ENCODE measurements around the gene RPL13. TPM values are rescaled to one million over a fixed set of nuclear protein-coding genes. Genes with fewer than 3 reads are reported as not detected.

Gene RPL13
- total and polyA plus RNA-seq, 9 of the 15 experiments (the other 6 are each of a cell fraction or from before 2014, with no cell fraction given): 227 to 6,042 (median 1,633) TPM

GRCh38 chr16:89567656-89568594 lies 7.4 kb downstream of the RPL13 start:
- POLR2A ChIA-PET: no interaction called here
- Histone ChIP-seq H3K9ac (ENCODE audit: insufficient read depth in 1 of 2, low read depth in 2 of 2, low read length in 2 of 2) (peak overlapping the region in 1 of 2 experiments; percentile 39; a peak in 1 of 4 replicates), H3K27ac (ENCODE audit: extremely low read depth, low read depth, low read length) (no peak overlapping the region), H3K4me3 (no peak overlapping the region), H3K79me2 (ENCODE audit: control insufficient read depth, insufficient read depth, low read length) (peaks cover 17% of the 10 kb centered on the region), H3K27me3 (ENCODE audit: control insufficient read depth in 2 of 2, insufficient read depth in 2 of 2, low read length in 2 of 2) (no peaks in the 10 kb centered on the region; a peak in 1 of 5 replicates), H3K4me2 (ENCODE audit: insufficient read depth, low read length) (no peak overlapping the region), H3K4me1 (replicated peaks in 1 of 2; ENCODE audit: control insufficient read depth in 2 of 2, insufficient read depth in 2 of 2, low read length in 2 of 2) (peaks cover 29 to 74% of the 10 kb centered on the region in 2 experiments), H3K9me3 (replicated peaks; ENCODE audit: control insufficient read depth, insufficient read depth, low read depth, low read length) (no peaks in the 10 kb centered on the region), H3K36me3 (ENCODE audit: control insufficient read depth, insufficient read depth, low read length) (peaks cover 20% of the 10 kb centered on the region), H4K20me1 (replicated peaks; ENCODE audit: control insufficient read depth, insufficient read depth, low read length) (peaks cover 41% of the 10 kb centered on the region), H3K9me1 (ENCODE audit: control insufficient read depth, insufficient read depth, low read length) (peaks cover 8% of the 10 kb centered on the region), H2AFZ (ENCODE audit: low read depth, low read length) (no peak overlapping the region)
- in situ Hi-C loops (cut with MboI) (no loop called here), intact Hi-C loops (cut with micrococcal nuclease) (loop anchor here (10.0 kb wide), 1 partner anchor 763 kb away; the partner anchor contains the start of gene CDT1)
- DNase-seq (ENCODE audit: extremely low read depth in 1 of 4, low spot score in 3 of 4) (no peak), FAIRE-seq (no peak), ATAC-seq (no peak)
- 61% methylated on average over 29 of the region's 30 CpGs for WGBS (ENCODE audit: insufficient coverage, low coverage, missing lambda C conversion rate)
- BruUV-seq (replicated peaks): no TSS peak
- CTCF ChIA-PET (ENCODE audit: low intra/inter-chr PET ratio): no interaction called here
- no peak for TF ChIP-seq ZBTB17 (CRISPR knock-in tag; IDR thresholded peaks at IDR 0.05)
- TF ChIP-seq, protein P1, sequence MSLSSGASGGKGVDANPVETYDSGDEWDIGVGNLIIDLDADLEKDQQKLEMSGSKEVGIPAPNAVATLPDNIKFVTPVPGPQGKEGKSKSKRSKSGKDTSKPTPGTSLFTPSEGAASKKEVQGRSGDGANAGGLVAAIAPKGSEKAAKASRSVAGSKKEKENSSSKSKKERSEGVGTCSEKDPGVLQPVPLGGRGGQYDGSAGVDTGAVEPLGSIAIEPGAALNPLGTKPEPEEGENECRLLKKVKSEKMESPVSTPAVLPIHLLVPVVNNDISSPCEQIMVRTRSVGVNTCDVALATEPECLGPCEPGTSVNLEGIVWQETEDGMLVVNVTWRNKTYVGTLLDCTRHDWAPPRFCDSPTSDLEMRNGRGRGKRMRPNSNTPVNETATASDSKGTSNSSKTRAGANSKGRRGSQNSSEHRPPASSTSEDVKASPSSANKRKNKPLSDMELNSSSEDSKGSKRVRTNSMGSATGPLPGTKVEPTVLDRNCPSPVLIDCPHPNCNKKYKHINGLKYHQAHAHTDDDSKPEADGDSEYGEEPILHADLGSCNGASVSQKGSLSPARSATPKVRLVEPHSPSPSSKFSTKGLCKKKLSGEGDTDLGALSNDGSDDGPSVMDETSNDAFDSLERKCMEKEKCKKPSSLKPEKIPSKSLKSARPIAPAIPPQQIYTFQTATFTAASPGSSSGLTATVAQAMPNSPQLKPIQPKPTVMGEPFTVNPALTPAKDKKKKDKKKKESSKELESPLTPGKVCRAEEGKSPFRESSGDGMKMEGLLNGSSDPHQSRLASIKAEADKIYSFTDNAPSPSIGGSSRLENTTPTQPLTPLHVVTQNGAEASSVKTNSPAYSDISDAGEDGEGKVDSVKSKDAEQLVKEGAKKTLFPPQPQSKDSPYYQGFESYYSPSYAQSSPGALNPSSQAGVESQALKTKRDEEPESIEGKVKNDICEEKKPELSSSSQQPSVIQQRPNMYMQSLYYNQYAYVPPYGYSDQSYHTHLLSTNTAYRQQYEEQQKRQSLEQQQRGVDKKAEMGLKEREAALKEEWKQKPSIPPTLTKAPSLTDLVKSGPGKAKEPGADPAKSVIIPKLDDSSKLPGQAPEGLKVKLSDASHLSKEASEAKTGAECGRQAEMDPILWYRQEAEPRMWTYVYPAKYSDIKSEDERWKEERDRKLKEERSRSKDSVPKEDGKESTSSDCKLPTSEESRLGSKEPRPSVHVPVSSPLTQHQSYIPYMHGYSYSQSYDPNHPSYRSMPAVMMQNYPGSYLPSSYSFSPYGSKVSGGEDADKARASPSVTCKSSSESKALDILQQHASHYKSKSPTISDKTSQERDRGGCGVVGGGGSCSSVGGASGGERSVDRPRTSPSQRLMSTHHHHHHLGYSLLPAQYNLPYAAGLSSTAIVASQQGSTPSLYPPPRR (CRISPR knock-in tag; IDR thresholded peaks at IDR 0.05; ENCODE audit: borderline replicate concordance): no peak
- TF ChIP-seq HCFC1 (IDR thresholded peaks at IDR 0.05; ENCODE audit: low read depth, low read length): no peak
- no peak for TF ChIP-seq PHF20 (IDR thresholded peaks at IDR 0.05; ENCODE audit: partially characterized antibody)
- no peak for TF ChIP-seq ELF2 (CRISPR knock-in tag; IDR thresholded peaks at IDR 0.05)
- TF ChIP-seq NFYB (IDR thresholded peaks at IDR 0.05; ENCODE audit: extremely low read depth, insufficient read length): no peak
- no peak for TF ChIP-seq HMG20A (CRISPR knock-in tag; conservative IDR thresholded peaks at IDR 0.05)
- no peak for TF ChIP-seq CREB3 (tag; conservative IDR thresholded peaks at IDR 0.05; ENCODE audit: low read depth)
- no peak for TF ChIP-seq HMG20B (CRISPR knock-in tag; IDR thresholded peaks at IDR 0.05)
- TF ChIP-seq HOMEZ (CRISPR knock-in tag; IDR thresholded peaks at IDR 0.05): no peak
- no peak for TF ChIP-seq CREM (IDR thresholded peaks at IDR 0.05; ENCODE audit: low read depth)
- no peak for TF ChIP-seq TARDBP (IDR thresholded peaks at IDR 0.05)
- no peak for TF ChIP-seq TCFL5 (CRISPR knock-in tag; conservative IDR thresholded peaks at IDR 0.05)
